ENCODE measurements around the gene SLC16A12.

- TF ChIP-seq, protein P1, sequence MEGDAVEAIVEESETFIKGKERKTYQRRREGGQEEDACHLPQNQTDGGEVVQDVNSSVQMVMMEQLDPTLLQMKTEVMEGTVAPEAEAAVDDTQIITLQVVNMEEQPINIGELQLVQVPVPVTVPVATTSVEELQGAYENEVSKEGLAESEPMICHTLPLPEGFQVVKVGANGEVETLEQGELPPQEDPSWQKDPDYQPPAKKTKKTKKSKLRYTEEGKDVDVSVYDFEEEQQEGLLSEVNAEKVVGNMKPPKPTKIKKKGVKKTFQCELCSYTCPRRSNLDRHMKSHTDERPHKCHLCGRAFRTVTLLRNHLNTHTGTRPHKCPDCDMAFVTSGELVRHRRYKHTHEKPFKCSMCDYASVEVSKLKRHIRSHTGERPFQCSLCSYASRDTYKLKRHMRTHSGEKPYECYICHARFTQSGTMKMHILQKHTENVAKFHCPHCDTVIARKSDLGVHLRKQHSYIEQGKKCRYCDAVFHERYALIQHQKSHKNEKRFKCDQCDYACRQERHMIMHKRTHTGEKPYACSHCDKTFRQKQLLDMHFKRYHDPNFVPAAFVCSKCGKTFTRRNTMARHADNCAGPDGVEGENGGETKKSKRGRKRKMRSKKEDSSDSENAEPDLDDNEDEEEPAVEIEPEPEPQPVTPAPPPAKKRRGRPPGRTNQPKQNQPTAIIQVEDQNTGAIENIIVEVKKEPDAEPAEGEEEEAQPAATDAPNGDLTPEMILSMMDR (IDR thresholded peaks at IDR 0.05), result no peak
- TF ChIP-seq POLR2A (IDR thresholded peaks at IDR 0.05), result no peak
These were observed 21.2 kb upstream of the SLC16A12 start for GRCh38 chr10:89556600-89556999.
